Activated CD4-positive, alpha-beta memory T cell treated with anti-CD3 and anti-CD28 coated beads for 36 hours (primary cell): Measurements from ENCODE around the gene CNTNAP3. TPM values are rescaled to one million over a fixed set of nuclear protein-coding genes. Genes with fewer than 3 reads are reported as not detected.

ENCODE experiments used
- total RNA-seq, 2 experiments: library from RNA; stranded (reverse); gene quantifications; one replicate each; pipeline ENCODE4 v1.2.3, GENCODE V29; 2021

The CNTNAP3 gene
- total RNA-seq, 2 experiments from 2014 or later, result not detected

Other genes starting within 250 kb of the CNTNAP3 start
- gene SPATA31A1, start 67.5 kb upstream of the CNTNAP3 start, total RNA-seq, result not detected